ENCODE data around the gene BCAM. TPM values are rescaled to one million over a fixed set of nuclear protein-coding genes. Genes with fewer than 3 reads are reported as not detected.

Gene BCAM
- total and polyA plus RNA-seq, 10 donors = 4.9 to 64.8 (median 55.3) TPM

- WGBS, 5 donors = 78 to 97% (median 87%) methylated on average over 4 of the region's 4 CpGs
- Histone ChIP-seq H3K4me1 (peaks cover 0 to 24% (median 17%) of the 10 kb centered on the region in 6 donors), H3K9me3 (no peaks in the 10 kb centered on the region), H3K36me3 (no peaks in the 10 kb centered on the region), H3K4me3 (no peak overlapping the region), H3K27ac (no peak overlapping the region), H3K27me3 (replicated peaks in 1 of 7) (no peaks in the 10 kb centered on the region)
- no peak for TF ChIP-seq POLR2AphosphoS5 (IDR thresholded peaks at IDR 0.05)
- no peak for TF ChIP-seq POLR2A (IDR thresholded peaks at IDR 0.05)
- TF ChIP-seq CTCF (IDR thresholded peaks at IDR 0.05 in 8 of 11, conservative IDR thresholded peaks at IDR 0.05 in 3 of 11) = no peak
- intact Hi-C loops (cut with DNase I; ENCODE audit: low total_unique reads) = no loop called here
- no peak for DNase-seq
Measured at GRCh38 chr19:44794610-44795009, 14.3 kb upstream of the BCAM start.

DNA sequence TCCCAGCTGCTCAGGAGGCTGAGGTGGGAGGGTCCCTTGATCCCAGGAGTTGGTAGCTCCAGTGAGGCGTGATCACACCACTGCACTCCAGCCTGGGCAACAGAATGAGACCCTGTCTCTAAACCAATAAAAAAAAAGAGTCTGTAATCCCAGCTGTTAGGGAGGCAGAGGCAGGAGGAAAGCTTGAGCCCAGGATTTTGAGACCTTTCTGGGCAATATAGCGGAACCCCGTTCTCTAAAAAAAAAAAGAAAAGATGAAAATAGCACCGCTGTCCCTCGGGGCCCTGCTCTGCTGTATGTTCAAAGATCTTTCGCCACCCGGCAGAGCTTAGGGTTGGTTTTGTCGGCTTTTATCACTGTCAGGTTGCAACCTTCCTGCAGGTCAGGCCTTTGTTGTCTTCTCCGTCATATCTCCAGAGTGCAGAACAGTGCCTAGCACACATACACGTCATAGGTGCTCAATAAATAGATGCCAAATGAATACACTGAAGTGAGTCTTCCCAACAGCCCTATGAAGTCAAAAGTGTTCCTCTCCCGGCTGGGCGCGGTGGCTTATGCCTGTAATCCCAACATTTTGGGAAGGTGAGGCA, 13.4 kb upstream of the BCAM start:
- no peak for DNase-seq
- peaks cover 0 to 32% (median 23%) of the 10 kb centered on the region in 6 donors for H3K4me1 ChIP-seq
- no peaks in the 10 kb centered on the region for H3K9me3 ChIP-seq
- H3K27me3 ChIP-seq (replicated peaks in 1 of 7) = no peaks in the 10 kb centered on the region
- TF ChIP-seq POLR2AphosphoS5 (IDR thresholded peaks at IDR 0.05) (no peak), POLR2A (IDR thresholded peaks at IDR 0.05) (no peak), CTCF (IDR thresholded peaks at IDR 0.05 in 8 of 11, conservative IDR thresholded peaks at IDR 0.05 in 3 of 11) (no peak)
- intact Hi-C loops (cut with DNase I; ENCODE audit: low total_unique reads) = no loop called here
- no peak overlapping the region for H3K27ac ChIP-seq
- H3K4me3 ChIP-seq = no peak overlapping the region
- 67 to 84% (median 79%) methylated on average over 13 of the region's 13 CpGs for WGBS, 5 donors
- H3K36me3 ChIP-seq = no peaks in the 10 kb centered on the region

GRCh38 chr19:44796701-44797115, 12.2 kb upstream of the BCAM start:
- Histone ChIP-seq H3K27ac (peak overlapping the region in 7 of 8 donors; percentile 60 to 76 (median 68)), H3K4me3 (no peak overlapping the region), H3K9me3 (no peaks in the 10 kb centered on the region), H3K27me3 (replicated peaks in 1 of 7) (no peaks in the 10 kb centered on the region), H3K4me1 (peaks cover 0 to 34% (median 24%) of the 10 kb centered on the region in 6 donors), H3K36me3 (no peaks in the 10 kb centered on the region)
- intact Hi-C loops (cut with DNase I; ENCODE audit: low total_unique reads) = no loop called here
- WGBS, 5 donors = 16 to 24% (median 18%) methylated on average over 12 of the region's 12 CpGs
- TF ChIP-seq POLR2AphosphoS5 (IDR thresholded peaks at IDR 0.05) (no peak), CTCF (IDR thresholded peaks at IDR 0.05 in 8 of 11, conservative IDR thresholded peaks at IDR 0.05 in 3 of 11) (no peak), POLR2A (IDR thresholded peaks at IDR 0.05) (no peak)
- DNase-seq = no peak

DNA sequence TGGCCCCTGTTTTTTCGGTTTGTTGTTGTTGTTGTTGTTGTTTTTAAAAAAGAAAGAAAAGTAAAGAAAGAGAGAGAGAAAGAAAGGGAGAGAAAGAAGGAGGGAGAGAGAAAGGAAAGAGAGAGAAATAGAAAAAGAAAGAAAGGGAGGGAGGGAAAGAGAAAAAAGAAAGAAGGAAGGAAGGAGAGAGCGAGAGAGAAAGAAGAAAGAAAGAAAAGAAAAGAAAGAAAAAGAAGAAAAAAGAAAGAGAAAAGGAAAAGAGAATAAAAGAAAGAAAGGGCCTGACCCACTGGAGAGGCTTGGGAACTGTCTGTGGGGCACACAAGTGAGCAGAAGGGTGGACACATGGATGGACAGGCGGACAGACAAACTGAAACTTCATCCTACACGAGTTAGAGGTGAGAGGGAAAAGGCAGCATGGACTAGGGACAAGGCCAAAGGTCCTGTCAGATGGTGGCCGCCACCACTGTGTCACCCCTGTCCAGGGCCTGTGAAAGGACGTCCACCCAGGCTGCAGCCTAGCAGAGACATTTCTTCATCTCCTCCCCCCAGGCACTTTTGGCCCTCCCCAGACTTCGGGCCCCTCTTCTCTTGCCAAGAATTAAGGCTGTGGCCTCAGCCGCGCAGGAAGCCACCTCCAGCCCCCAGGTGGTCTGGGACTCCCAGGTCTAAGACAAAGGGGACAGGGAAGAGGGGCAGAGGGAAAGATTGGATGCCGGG, 9.1 kb upstream of the BCAM start:
- DNase-seq = no peak
- Histone ChIP-seq H3K9me3 (peaks cover 0 to 5% (median 0%) of the 10 kb centered on the region in 8 donors), H3K36me3 (no peaks in the 10 kb centered on the region), H3K4me3 (no peak overlapping the region), H3K27ac (peak overlapping the region in 2 of 8 donors; percentile 23 to 44), H3K4me1 (peaks cover 0 to 34% (median 24%) of the 10 kb centered on the region in 6 donors), H3K27me3 (replicated peaks in 1 of 7) (no peaks in the 10 kb centered on the region)
- WGBS, 5 donors = 59 to 87% (median 73%) methylated on average over 10 of the region's 10 CpGs
- intact Hi-C loops (cut with DNase I; ENCODE audit: low total_unique reads) = loop anchor here (5.0 kb wide), 1 partner anchor 43 kb away; no protein-coding TSS in a partner anchor
- TF ChIP-seq POLR2A (IDR thresholded peaks at IDR 0.05) (no peak), CTCF (IDR thresholded peaks at IDR 0.05 in 8 of 11, conservative IDR thresholded peaks at IDR 0.05 in 3 of 11) (no peak), POLR2AphosphoS5 (IDR thresholded peaks at IDR 0.05) (no peak)
